ENCODE data around the gene NUP93. TPM values are rescaled to one million over a fixed set of nuclear protein-coding genes. Genes with fewer than 3 reads are reported as not detected.

The NUP93 gene
- total and polyA plus RNA-seq, 9 of the 15 experiments (the other 6 are each of a cell fraction or from before 2014, with no cell fraction given), result 92.0 to 162 (median 121) TPM

GRCh38 chr16:56729735-56730662 lies at the start of gene NUP93 (continued):
- no peak for TF ChIP-seq TFE3 (CRISPR knock-in tag; IDR thresholded peaks at IDR 0.05)
- TF ChIP-seq, protein P1, sequence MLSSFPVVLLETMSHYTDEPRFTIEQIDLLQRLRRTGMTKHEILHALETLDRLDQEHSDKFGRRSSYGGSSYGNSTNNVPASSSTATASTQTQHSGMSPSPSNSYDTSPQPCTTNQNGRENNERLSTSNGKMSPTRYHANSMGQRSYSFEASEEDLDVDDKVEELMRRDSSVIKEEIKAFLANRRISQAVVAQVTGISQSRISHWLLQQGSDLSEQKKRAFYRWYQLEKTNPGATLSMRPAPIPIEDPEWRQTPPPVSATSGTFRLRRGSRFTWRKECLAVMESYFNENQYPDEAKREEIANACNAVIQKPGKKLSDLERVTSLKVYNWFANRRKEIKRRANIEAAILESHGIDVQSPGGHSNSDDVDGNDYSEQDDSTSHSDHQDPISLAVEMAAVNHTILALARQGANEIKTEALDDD (IDR thresholded peaks at IDR 0.05), result no peak
- TF ChIP-seq IRF9 (tag; IDR thresholded peaks at IDR 0.05), result no peak
- 0 out of 2 replicates have a peak, but pooled peaks have one; percentile 46 for TF ChIP-seq ZNF232 (CRISPR knock-in tag; IDR thresholded peaks at IDR 0.05)
- no peak for TF ChIP-seq ADNP (tag; IDR thresholded peaks at IDR 0.05)
- 0 out of 2 replicates have a peak, but pooled peaks have one; percentile 28 for TF ChIP-seq BCOR (IDR thresholded peaks at IDR 0.05)
- no peak for TF ChIP-seq CGGBP1 (CRISPR knock-in tag; IDR thresholded peaks at IDR 0.05)
- no peak for TF ChIP-seq SNIP1 (IDR thresholded peaks at IDR 0.05; ENCODE audit: low read depth)
- TF ChIP-seq, protein P2, sequence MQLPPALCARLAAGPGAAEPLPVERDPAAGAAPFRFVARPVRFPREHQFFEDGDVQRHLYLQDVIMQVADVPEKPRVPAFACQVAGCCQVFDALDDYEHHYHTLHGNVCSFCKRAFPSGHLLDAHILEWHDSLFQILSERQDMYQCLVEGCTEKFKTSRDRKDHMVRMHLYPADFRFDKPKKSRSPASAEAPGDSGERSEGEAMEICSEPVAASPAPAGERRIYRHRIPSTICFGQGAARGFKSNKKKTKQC (CRISPR knock-in tag; IDR thresholded peaks at IDR 0.05), result peak; percentile 35; the same call in 1 of the 2 replicates
- TF ChIP-seq ZNF589 (CRISPR knock-in tag; IDR thresholded peaks at IDR 0.05; ENCODE audit: low read depth), result no peak
- no peak for TF ChIP-seq KDM1A (IDR thresholded peaks at IDR 0.05)
- TF ChIP-seq, protein P3, sequence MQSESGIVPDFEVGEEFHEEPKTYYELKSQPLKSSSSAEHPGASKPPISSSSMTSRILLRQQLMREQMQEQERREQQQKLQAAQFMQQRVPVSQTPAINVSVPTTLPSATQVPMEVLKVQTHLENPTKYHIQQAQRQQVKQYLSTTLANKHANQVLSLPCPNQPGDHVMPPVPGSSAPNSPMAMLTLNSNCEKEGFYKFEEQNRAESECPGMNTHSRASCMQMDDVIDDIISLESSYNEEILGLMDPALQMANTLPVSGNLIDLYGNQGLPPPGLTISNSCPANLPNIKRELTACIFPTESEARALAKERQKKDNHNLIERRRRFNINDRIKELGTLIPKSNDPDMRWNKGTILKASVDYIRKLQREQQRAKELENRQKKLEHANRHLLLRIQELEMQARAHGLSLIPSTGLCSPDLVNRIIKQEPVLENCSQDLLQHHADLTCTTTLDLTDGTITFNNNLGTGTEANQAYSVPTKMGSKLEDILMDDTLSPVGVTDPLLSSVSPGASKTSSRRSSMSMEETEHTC (IDR thresholded peaks at IDR 0.05), result peak; percentile 19; the same call in 1 of the 2 replicates
- TF ChIP-seq SMARCC2 (IDR thresholded peaks at IDR 0.05; ENCODE audit: low read depth), result no peak
- no peak for TF ChIP-seq ZNF311 (CRISPR knock-in tag; IDR thresholded peaks at IDR 0.05)
- TF ChIP-seq HDAC1 (IDR thresholded peaks at IDR 0.05), result peak in 1 of 2 experiments; percentile 97; a peak in 2 of 4 replicates
- no peak for TF ChIP-seq PTTG1 (tag; IDR thresholded peaks at IDR 0.05; ENCODE audit: low read depth)
- TF ChIP-seq RFX1 (IDR thresholded peaks at IDR 0.05), result no peak
- TF ChIP-seq NUFIP1 (IDR thresholded peaks at IDR 0.05; ENCODE audit: partially characterized antibody), result no peak

All from K562 (cell line).